ENCODE measurements around the gene CACHD1.
"Not testable (repeated sequence)": the region's sequence is repeated elsewhere in the genome, so short reads cannot be mapped to it uniquely, and the experiment has no call there.

CACHD1 gene

DNA sequence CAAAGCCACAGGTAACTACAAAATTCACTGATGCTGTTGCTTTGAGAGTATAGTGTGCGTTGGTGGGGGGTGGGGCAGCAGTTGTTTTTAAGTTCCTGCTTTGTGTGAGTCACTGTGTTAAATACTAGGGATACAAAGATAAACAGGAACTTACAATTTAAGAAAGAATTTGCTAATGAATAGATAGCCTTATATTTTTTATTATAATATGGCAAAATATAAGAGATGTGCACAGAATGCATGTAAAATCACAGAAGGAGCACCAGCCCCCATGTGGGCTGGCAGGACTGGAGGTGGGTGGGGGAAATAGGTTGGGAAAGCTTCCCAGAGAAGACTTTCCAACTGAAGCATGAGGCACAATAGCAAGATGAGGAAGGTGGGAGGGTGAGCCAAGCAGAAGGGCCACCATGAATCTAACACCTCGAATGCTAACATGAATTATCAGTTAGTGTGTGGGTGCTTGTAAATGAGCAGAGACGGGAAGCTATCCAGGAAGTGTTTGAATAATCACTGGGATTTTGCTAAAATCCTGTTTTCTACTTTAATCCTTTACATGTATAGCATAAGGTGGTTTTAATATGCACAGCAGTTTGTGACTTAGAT is 217.9 kb downstream of the CACHD1 start:
- FAIRE-seq: no peak
- DNase-seq (ENCODE audit: low spot score): no peak

DNA sequence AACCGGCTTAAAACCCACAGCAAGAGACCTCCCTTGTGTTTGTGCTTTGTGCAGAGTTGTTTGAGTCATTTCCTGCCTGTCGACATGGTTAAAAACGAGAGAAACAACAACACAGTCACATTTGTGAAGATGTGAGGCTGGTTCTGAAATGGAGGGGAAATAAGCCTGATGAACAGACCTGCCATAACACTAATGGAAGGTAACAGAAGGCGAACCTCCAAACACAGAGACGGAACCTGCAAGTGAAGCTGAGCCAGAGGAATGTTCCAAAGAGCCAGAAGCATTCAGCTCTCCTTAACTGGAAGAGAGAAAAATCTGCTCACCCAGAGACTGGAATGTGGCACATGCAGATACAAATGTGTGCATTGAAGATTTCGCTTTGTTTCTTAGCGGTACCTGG is 221.7 kb downstream of the CACHD1 start:
- DNase-seq (ENCODE audit: low spot score) (no peak), FAIRE-seq (no peak)

DNA sequence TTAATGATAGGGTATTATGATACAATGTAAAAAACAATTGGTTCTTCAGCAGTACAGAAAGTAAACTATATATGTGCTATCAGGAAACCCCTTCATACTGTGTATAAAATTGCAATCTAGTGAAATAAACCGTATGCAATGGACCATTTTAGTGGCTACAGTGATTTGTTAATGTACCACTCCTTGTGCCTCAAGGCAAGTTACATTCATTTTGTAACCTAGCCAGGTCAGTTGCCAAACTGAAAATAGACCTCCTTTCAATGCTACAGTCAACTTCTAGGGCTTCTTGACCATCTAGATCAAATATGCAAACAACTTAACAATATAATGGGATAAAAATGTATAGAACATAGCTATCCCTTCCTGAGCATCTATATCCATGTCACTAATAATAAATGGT is 223.0 kb downstream of the CACHD1 start:
- no peak for FAIRE-seq
- no peak for DNase-seq (ENCODE audit: low spot score)

DNA sequence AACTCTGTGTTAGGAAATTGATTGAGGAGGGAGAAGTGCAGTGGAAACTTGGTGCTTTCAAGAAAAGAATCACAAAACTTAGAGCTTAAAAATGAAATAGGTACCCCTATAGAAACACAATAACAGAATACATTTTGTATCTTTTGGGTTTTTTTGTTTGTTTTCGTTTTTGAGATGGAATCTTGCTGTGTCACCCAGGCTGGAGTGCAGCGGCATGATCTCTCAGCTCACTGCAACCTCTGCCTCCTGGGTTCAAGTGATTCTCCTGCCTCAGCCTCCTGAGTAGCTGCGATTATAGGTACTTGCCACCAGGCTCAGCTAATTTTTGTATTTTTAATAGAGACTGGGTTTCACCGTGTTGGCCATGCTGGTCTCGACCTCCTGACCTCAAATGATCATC is 223.5 kb downstream of the CACHD1 start:
- no peak for FAIRE-seq

DNA sequence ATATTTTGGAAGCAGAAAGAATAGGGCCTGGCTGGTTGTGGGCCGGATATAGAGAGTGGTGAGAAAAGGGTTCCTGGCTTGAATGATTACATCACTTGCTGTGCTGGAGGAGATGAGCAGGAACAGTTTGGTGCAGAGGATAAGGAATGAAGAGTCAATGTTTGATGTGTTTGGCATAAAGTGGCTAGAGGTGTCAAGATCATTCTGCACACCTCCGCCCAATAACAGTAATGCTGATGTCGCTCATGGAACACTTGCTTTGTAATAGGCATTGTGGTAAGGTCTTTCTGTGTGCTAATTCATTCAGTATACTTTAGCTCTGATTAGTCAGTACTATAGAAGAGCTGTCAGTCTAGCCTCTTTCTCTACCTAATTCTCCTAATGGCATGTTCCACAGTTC is 226.9 kb downstream of the CACHD1 start:
- FAIRE-seq (no peak), DNase-seq (ENCODE audit: low spot score) (no peak)

More for the DNA sequence above, 223.5 kb downstream of the CACHD1 start:
- DNase-seq (ENCODE audit: low spot score): no peak

- DNase-seq (ENCODE audit: low spot score): no peak
- FAIRE-seq: no peak
Observed at GRCh38 chr1:64699327-64699726, 229.4 kb downstream of the CACHD1 start.

DNA sequence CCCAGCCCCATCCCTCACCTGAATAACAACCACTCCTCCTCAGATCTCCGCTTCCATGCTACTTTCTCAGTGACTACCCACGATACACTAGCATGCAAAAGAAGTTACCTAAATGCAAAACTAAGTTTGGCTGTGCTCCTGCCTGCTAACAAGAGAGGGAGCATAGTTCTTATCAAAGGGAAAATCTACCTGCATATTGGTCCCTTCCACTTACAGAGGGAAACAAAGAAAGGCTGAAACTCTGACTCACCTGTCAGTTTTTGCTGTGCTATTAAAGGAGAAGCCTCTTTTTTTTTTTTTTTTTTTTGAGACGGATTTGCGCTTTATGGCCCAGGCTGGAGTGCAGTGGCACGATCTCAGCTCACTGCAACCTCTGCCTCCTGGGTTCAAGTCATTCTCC is 231.1 kb downstream of the CACHD1 start:
- no peak for FAIRE-seq
- no peak for DNase-seq (ENCODE audit: low spot score)

DNA sequence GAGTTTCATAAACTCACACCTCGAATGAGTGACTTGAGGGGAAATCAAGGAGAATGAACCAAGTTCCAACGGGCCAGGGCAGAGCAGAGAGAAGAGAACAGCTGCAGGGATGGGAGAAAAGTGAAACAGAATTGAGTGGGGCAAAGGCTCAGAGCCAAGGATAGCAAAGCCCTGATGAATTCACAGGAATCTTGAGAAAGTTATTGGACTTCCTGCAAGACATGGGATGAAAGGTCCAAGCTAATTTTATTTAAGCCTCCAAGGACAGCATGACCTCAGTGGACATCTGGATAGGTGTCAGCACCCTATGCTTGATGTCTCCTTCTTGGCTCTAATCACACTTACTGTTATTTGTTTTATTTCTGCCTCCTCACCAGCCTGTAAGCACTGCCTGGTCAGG is 232.0 kb downstream of the CACHD1 start:
- DNase-seq (ENCODE audit: low spot score) (no peak), FAIRE-seq (no peak)

DNA sequence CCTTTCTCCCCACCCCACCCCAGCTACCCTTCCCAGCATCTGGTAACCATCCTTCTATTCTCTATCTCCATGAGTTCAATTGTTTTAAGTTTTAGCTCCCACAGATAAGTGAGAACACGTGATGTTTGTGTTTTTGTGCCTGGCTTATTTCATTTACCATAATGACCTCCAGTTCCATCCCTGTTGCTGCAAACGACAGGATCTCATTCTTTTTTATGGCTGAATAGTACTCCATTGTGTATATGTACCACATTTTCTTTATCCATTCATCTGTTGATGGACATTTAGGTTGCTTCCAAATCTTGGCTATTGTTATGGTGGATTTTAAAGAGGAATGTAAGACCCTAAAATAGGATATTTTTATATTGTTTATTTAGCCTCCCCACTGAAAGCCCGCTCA is 232.7 kb downstream of the CACHD1 start:
- not testable (repeated sequence) for DNase-seq (ENCODE audit: low spot score)

GRCh38 chr1:64703600-64703999 is 233.7 kb downstream of the CACHD1 start:
- FAIRE-seq: no peak
- no peak for DNase-seq (ENCODE audit: low spot score)

More for the DNA sequence above, 232.7 kb downstream of the CACHD1 start:
- not testable (repeated sequence) for FAIRE-seq

- FAIRE-seq (no peak), DNase-seq (ENCODE audit: low spot score) (no peak)
Observed at GRCh38 chr1:64705591-64705990, 235.7 kb downstream of the CACHD1 start.

DNA sequence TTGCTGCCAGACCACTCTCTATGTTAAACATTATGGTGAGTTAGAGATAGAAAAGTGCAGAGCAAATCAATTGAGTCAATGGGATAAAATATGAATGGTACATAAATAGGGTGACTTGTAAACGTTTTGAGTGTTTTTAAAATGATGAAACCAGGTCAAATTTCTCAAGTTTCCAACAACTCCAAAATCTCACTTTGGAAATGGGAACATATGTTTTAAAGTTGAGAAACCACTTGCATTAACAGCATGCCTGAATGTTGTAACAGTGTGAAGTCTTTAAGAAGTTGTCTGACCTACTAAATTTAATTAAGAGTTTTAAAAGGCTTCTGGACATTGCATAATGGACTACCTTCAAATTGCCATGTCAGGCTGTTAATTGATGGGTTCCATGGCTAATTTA is 241.3 kb downstream of the CACHD1 start:
- DNase-seq (ENCODE audit: low spot score) (no peak), FAIRE-seq (no peak)

- no peak for FAIRE-seq
- DNase-seq (ENCODE audit: low spot score): no peak
Observed at GRCh38 chr1:64712049-64712448, 242.1 kb downstream of the CACHD1 start.

GRCh38 chr1:64715186-64715585 is 245.3 kb downstream of the CACHD1 start:
- FAIRE-seq: no peak
- DNase-seq (ENCODE audit: low spot score): no peak

GRCh38 chr1:64721135-64721534 is 251.2 kb downstream of the CACHD1 start:
- DNase-seq (ENCODE audit: low spot score) (no peak), FAIRE-seq (no peak)

DNA sequence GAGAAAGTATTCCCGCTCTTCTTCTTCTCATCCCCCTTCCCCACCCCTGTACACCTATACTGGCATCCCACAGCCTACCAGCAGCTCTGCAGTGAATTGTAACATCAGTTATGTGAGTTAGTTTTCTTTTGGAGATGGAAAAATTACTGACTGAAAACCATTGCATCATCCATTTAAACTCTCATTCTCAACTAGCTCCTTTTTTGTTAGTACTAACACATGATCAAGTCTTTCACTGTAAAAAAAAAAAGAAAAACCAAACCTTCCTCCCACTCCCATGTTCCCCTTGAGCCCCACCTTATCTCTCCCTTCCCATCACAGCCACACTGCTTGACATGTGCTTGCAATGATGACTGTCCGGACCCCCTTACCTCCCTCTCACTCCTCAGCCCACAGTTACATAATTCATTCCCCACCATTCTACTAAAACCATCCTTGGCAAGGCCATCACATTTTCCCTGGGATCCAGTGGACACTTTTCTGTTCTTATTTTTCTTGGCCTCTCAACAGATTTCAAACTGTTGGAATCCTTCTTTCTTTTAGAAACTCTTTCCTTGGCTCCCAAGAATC is 251.7 kb downstream of the CACHD1 start:
- no peak for DNase-seq (ENCODE audit: low spot score)
- FAIRE-seq: no peak

DNA sequence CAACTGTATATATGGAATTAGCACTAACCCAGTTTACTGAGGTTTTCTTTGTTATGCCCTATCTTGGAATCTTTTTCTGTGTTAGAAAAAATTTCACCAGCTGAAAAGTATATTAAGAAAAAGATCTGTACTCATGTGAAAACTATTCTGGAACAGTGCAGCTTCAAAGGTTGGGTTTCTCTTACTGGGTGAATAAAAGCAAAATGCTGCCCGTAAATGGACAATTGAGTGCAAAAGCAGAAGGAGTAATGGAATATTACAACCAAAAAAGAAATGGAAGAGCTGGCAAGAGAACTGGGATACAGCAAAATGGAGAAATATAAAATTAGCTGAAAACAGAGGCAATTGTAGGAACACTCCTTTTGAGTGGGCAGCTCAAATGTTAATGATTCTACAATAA is 257.9 kb downstream of the CACHD1 start:
- no peak for DNase-seq (ENCODE audit: low spot score)
- FAIRE-seq: no peak

DNA sequence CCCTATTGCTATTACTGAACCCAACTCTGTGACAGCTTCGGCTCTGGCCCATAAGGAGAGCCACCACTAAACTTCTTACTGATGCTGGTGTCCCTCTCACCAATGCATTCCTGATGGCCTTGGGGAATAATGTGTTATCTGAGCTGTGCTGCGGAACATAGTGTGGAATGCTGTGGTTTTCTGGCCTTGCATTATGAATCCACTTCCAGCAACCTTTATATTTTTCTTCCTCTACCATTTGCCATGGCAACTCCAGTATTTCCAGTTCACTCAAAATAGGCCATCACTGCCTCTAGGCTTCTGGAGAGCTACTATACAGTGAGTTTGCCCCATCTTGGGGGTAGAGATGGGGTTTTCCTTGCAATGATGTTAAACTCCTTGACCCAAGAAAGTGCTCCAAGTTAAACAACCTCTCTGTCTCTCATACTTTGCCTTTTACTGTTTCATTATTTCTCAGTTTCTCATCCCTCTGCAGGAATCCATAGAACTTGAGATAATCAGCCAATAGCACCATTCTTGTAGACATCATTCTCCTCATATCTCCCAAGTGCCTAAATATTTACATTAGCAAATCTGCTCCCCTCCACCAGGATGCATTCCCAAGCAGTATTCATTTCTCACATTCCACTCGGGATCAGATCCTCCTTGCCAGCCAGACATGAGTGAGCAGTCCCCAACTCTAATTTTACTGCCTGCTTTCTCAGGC is 263.8 kb downstream of the CACHD1 start:
- FAIRE-seq (no peak), DNase-seq (ENCODE audit: low spot score) (no peak)

DNA sequence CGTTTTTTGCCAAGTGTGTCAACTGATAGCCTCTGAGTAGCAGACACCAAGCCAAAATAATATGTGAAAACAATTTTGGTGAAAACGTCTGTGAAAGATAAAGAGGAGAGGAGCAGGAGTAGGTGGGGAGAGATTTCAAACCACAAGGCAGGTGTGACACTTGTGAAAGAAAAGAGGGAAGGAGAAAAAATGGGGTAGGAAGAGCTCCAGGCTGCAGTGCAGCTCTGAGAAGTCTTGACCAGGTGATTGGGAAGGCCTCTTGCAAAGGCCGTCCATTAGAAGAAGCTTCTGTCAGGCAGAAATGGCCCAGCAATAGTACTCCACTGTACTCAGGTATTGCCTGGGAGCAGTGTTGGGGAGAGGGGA is 264.3 kb downstream of the CACHD1 start:
- DNase-seq (ENCODE audit: low spot score): no peak
- FAIRE-seq: no peak

GRCh38 chr1:64740687-64741086 is 270.8 kb downstream of the CACHD1 start:
- FAIRE-seq; DNase-seq (ENCODE audit: low spot score): not testable (repeated sequence)

All from RCC 7860 (cell line).